OCI-M2 (cell line): Measurements from ENCODE around the gene MAT2B.

ENCODE experiments used
- DNase-seq: peaks from one replicate; lab custom pipeline; 2025; ENCODE audit not compliant: unreplicated experiment; lab: John Stamatoyannopoulos, UW

Gene MAT2B

DNA sequence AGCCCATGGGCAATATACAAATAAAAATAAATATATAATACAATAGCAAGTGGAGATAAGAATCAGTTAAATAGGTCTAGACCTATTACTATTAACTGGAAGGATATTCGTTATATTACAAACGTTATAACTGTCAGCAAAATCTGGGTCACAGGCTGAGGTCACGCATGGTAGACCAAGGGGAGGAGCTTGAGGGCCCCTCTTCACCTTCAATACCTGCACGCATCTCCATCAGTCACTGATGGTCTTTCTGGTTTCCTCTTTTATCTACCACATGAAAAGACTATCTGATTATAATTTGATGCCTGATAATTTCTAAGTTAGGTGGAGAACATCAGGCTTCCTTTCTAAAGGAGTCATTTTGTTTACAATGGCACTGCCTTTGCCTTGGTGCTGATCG lies 43.2 kb downstream of the MAT2B start:
- DNase-seq = no peak

DNA sequence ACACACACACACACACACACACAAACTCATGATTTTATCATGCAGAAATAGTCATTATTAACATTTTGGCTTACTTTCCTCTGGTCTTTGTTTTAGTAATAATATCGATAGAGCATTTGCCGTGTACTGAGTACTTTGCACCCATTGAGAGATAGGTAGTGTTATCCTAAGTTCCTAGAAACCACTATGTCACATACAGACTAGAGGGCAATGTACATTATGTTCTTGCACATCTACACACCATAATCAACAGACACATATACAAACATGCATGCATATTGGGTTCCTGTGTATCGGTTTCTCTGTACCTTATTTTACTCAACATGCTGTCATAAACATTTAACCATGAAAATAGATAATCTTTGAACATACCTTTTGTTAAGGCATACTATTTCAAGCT lies 45.7 kb downstream of the MAT2B start:
- DNase-seq = no peak

DNA sequence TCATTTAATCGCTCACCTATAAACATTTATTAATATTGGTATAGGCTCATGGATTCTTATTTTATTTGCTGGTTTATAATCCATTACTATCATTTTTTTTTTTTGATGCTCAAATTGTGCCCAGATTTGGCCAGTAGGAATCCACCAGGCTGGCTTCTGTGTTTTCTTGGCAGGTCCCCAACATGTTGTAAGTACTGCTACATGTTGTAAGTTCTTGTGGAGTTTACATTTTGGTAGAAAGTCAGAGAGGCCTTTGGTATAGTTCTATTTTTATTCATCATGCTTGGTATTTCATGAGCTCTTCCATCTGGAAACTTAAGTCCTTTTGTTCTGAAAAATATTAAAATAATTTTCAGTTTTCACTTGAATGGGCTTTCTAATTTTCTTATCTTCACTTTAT lies 47.1 kb downstream of the MAT2B start:
- no peak for DNase-seq

DNA sequence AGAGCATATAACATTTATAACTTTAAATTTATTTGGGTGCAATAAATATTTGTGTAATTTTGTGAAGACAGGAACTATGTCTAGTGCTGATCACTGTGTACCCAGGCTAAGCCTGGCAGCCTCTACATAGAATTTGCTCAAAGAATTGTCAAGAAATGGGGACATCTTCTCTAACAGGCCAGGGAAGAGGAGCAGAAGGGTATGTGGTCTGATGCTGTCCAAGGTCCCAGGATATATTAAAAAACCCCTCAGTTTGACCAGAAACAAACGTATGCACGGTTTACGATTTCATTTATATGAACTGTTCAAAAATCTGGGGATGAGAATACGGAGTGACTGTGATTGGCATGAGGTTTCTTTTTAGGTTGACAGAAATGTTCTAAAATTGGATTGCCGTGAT lies 55.9 kb downstream of the MAT2B start:
- DNase-seq = no peak

DNA sequence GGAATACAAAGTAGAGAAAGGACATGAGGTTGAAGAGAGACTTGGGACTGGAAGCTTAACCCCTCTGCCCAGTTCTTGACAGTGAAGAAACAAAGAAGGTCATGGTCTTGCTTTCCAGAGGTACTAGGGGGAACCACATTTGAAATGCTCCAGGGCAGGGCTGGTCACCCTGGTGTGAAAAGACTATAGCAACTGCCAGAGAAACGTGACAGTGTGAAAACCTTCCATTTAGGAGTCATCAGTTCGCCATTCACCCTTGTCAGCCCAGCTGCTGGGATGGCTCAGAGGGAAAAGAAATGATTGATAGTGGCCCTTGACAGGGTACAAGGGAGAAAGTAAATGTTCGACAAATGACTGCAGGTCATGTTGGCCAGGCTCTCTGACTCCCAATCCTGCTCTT lies 56.7 kb downstream of the MAT2B start:
- no peak for DNase-seq

DNA sequence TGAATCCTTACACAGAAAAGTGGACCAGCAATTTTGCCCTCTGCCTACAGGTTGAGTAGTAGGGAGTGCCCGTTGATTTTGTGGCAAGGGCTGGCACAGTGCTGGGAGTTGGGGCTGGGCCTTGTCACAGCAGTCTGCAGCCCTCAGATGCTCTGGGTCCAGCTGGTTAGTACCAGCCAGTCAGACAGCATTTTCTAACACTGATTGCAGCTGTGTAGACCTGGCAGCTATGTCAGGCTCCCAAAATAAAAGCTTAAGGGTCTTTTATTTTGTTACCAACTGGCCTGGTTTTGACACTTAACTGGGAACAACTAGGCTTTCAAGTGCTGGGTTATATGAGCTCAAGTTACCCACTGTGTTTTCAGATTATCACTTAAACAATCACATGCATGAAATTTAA lies 57.7 kb downstream of the MAT2B start:
- DNase-seq = no peak

DNA sequence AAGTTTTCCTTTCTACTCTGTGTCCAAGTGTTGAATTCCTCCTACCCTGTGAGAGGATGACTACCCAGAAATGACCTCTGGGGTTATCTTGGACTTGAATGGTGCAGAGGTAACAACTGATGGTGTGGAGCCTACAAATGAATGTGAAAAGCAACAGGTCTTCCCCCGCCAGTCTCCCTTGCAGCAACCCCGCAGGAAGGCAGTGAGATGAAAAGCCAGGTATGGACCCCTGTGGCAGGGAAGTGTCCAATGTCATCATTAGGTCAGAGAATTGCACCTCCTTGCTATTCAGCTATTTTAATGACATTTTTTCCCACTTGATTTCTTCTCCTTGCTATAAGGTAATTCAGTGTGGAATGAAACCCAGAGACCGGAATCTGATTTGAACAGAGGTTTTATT lies 58.5 kb downstream of the MAT2B start:
- no peak for DNase-seq

DNA sequence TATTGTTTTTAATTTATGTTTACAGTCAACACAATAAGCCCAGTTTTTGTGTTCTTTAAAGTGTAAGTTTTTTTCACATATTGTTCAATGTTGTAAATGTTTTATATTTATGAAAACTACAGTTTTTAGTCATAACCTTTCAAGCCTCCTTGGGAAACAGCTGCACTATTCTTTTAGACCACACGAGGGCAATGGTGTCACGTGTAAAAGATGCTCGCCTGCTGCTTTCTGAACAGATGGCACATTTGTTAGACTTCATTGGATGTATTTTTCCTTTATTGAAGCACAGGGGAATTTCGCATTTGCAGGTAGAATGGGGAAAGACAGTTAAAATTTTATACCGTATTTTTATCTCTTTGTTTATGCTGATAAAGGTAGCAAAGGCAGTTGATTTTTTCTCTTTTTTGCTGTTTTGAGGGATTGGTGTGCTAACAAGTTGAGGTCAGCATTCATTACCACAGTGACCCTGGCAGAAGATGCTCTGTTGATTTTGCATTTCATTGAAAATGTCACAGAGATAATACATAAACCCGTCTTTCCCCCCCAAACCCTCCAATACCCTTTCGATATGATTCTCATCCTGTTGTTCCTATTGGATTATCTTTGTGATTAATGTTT lies 59.0 kb downstream of the MAT2B start:
- DNase-seq = no peak

DNA sequence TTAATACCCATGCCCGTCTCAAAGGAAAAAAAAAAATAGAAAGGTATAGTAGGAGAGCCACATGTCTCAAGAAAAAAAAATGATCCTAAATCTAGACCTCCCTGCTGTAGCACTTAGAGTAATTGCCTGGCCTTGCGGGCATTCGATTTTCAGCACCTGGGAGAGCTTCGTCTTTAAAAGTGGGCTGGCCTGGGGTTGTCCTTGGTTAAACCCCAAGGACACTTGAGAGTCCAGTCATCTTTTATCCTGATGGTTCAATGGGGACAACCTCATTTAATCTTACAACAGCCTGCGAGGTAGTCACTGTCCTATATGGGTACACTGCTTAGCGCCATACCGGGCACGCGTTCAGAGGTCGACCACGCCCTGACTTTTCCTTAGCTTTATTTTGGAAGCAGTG lies 60.1 kb downstream of the MAT2B start:
- no peak for DNase-seq

DNA sequence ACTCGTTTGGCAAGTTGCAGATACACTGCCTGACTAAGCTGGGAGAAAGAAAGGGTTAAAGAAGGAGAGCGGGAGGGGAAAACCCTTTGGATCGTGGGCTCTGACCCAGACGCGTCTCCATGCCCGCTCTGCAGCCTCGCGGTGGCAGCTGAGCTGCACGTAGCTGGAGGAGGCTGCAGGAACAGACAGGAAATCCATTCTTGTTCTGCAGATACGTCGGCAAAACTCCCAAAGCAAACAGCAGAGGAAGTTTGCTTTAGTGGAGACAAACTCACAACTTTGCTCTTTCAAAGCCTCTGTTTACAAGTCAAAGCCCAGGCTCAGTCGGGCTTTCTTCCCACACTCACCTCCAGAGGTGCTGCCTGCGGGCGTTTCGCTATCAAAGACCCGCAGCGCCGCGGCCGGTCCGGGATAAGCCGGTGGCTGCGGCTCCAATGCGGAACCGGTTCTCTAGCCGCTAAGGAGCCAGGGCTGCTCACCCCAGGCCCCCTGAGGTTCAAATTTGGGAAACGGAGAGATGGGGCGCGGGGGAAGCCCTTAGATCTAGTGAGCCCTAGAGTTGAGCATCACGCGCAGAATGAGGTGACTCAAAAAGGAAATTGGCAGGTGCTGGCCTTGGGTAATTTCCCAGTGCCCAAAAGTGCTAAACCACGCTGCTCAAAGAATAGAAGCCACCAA lies 60.7 kb downstream of the MAT2B start:
- DNase-seq = no peak

DNA sequence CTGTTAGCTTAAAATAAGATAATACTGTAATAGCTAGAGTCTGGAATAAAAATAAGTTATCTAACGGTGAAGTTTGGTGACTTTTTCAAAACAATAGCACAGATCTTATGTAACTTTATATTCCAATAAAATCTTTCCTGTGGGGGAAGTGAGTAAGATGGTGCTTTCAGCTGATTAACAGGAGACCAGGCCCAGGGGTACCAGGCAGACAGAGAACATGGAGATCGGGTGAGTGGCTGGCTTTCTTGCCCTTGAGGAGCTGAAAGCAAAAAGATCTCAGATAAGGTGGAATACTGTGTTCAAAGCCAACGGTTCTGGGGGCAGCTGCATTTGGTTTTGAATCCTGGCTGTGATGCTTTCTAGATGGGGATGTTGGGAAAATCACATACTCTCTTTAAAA lies 61.3 kb downstream of the MAT2B start:
- DNase-seq = no peak

DNA sequence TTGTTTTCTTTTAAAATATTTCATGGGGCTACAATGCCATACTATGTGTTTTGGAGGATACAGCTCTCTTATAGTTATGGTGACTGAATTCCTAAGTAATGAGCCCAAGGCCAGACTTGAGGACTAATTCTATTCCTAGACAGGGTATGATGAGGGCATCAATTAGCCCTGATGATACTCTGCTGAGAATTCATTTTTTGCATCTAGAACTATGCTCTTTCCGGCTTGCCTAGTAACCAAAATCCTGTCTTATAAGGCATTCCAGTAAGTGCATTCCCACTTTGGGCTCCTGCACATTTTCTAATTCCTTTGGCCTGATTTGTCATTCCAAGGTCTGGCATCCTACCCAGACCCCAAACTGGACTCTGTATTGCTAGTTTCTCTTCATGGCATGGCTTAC lies 62.4 kb downstream of the MAT2B start:
- DNase-seq = no peak
